Epidermal melanocyte (primary cell): ENCODE data around the gene PMIS2.

ENCODE experiments used
- DNase-seq: peaks from one replicate; pipeline ENCODE4 v3.0.0; 2011; ENCODE audit warnings: low spot score; ENCODE audit not compliant: insufficient read length

PMIS2 gene

GRCh38 chr19:35556025-35556590 lies 29.9 kb upstream of the PMIS2 start:
- DNase-seq: no peak

- DNase-seq: no peak
Observed at GRCh38 chr19:35556846-35557538, 29.0 kb upstream of the PMIS2 start.

GRCh38 chr19:35557539-35558399 lies 28.2 kb upstream of the PMIS2 start:
- no peak for DNase-seq

- DNase-seq: no peak
Observed at GRCh38 chr19:35558400-35559280, 27.3 kb upstream of the PMIS2 start.

GRCh38 chr19:35559281-35559659 lies 26.7 kb upstream of the PMIS2 start:
- DNase-seq: no peak

GRCh38 chr19:35559781-35560180 lies 26.2 kb upstream of the PMIS2 start:
- no peak for DNase-seq

- no peak for DNase-seq
Observed at GRCh38 chr19:35560271-35560670, 25.7 kb upstream of the PMIS2 start.

GRCh38 chr19:35560677-35561076 lies 25.3 kb upstream of the PMIS2 start:
- DNase-seq: no peak

GRCh38 chr19:35561436-35561835 lies 24.5 kb upstream of the PMIS2 start:
- DNase-seq: no peak

GRCh38 chr19:35562336-35562735 lies 23.6 kb upstream of the PMIS2 start:
- DNase-seq: no peak

- DNase-seq: no peak
Observed at GRCh38 chr19:35562776-35563175, 23.2 kb upstream of the PMIS2 start.

GRCh38 chr19:35563207-35563829 lies 22.7 kb upstream of the PMIS2 start, which contains the start of gene ATP4A:
Gene ATP4A, minus strand, starts transcription at chr19:35563658. Its CDS starts 29 bp downstream, at chr19:35563629.
- no peak for DNase-seq

- DNase-seq: no peak
Observed at GRCh38 chr19:35565016-35565856, 20.7 kb upstream of the PMIS2 start.

- no peak for DNase-seq
Observed at GRCh38 chr19:35566738-35567137, 19.2 kb upstream of the PMIS2 start.

GRCh38 chr19:35569281-35569781 lies 16.6 kb upstream of the PMIS2 start:
- no peak for DNase-seq

GRCh38 chr19:35571406-35571965 lies 14.5 kb upstream of the PMIS2 start:
- no peak for DNase-seq

GRCh38 chr19:35577918-35578317 lies 8.1 kb upstream of the PMIS2 start:
- no peak for DNase-seq

GRCh38 chr19:35578707-35579106 lies 7.3 kb upstream of the PMIS2 start:
- DNase-seq: no peak

- DNase-seq: no peak
Observed at GRCh38 chr19:35582760-35583159, 3.2 kb upstream of the PMIS2 start.
